T-helper 2 cell treated with Interferon-gamma antibody and Interleukin-4, amounts not matched to agents 5 μg/mL and 100 μg/mL, for 36 hours (primary cell): ENCODE measurements around the gene DGKD.

Experiments used
- DNase-seq: peaks from one replicate; pipeline ENCODE4 v3.0.0; 2021; ENCODE audit warnings: low spot score
- H3K27ac Mint-ChIP-seq: one replicate; pipeline ENCODE4 v1.8.0; 2021; ENCODE audit warnings: mild to moderate bottlenecking, mixed read lengths
- H3K27me3 Mint-ChIP-seq: one replicate; pipeline ENCODE4 v1.8.0; 2021; ENCODE audit warnings: low read depth, mixed read lengths
- H3K36me3 Mint-ChIP-seq: one replicate; pipeline ENCODE4 v1.8.0; 2021; ENCODE audit warnings: low read depth, mixed read lengths
- H3K4me1 Mint-ChIP-seq: one replicate; pipeline ENCODE4 v1.8.0; 2021; ENCODE audit warnings: low read depth, mixed read lengths
- H3K4me3 Mint-ChIP-seq: one replicate; pipeline ENCODE4 v1.8.0; 2022; ENCODE audit warnings: mild to moderate bottlenecking, moderate library complexity, mixed read lengths
- H3K9me3 Mint-ChIP-seq: one replicate; pipeline ENCODE4 v1.8.0; 2021; ENCODE audit warnings: mixed read lengths

Gene DGKD

GRCh38 chr2:233379441-233379840 lies 25.1 kb downstream of the DGKD start:
- no peak overlapping the region for H3K4me3 Mint-ChIP-seq
- no peak for DNase-seq
- peaks cover 33% of the 10 kb centered on the region for H3K4me1 Mint-ChIP-seq
- no peaks in the 10 kb centered on the region for H3K9me3 Mint-ChIP-seq
- H3K36me3 Mint-ChIP-seq = peaks cover 19% of the 10 kb centered on the region
- no peak overlapping the region for H3K27ac Mint-ChIP-seq
- no peaks in the 10 kb centered on the region for H3K27me3 Mint-ChIP-seq

GRCh38 chr2:233380132-233380895 lies 26.0 kb downstream of the DGKD start:
- no peak for DNase-seq
- H3K27ac Mint-ChIP-seq = no peak overlapping the region
- no peaks in the 10 kb centered on the region for H3K9me3 Mint-ChIP-seq
- H3K36me3 Mint-ChIP-seq = peaks cover 19% of the 10 kb centered on the region
- H3K27me3 Mint-ChIP-seq = no peaks in the 10 kb centered on the region
- peaks cover 42% of the 10 kb centered on the region for H3K4me1 Mint-ChIP-seq
- H3K4me3 Mint-ChIP-seq = no peak overlapping the region

DNA sequence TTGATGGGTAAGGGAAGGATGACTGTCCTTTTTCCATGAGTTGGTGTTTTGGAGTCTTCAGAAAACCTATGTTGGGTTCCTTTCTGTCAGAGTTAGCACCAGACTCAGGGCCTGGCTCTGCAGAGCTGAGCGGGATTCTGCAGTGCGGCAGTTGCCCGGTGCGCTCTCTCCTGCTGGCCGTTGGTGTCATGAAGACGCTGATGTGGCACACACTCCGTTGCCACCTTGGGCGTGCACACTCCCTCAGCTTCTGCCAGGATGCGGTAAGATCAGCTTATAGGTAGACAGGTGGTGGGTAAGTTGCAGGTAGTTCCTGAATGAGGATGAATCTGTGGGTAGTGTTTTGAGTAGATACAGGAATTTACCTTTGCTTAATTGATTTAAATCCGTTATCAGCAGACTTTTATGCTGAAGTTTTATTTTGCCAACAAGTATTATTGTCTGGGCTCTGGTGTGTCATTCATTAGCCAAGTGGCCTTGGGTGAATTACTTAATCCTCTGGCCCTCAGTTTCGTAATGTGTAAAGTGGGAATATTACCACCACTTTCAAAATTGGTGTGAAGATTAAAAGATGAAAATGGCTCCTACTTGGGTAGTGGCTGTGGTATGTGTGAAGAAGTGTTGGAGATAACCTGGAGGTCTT lies 26.8 kb downstream of the DGKD start:
- Mint-ChIP-seq H3K4me3 (no peak overlapping the region), H3K27ac (no peak overlapping the region), H3K36me3 (peaks cover 20% of the 10 kb centered on the region), H3K9me3 (no peaks in the 10 kb centered on the region), H3K27me3 (no peaks in the 10 kb centered on the region), H3K4me1 (peaks cover 50% of the 10 kb centered on the region)
- no peak for DNase-seq

- H3K4me3 Mint-ChIP-seq = no peak overlapping the region
- no peak for DNase-seq
- peaks cover 53% of the 10 kb centered on the region for H3K4me1 Mint-ChIP-seq
- H3K27ac Mint-ChIP-seq = no peak overlapping the region
- no peaks in the 10 kb centered on the region for H3K27me3 Mint-ChIP-seq
- H3K36me3 Mint-ChIP-seq = peaks cover 20% of the 10 kb centered on the region
- no peaks in the 10 kb centered on the region for H3K9me3 Mint-ChIP-seq
Observed at GRCh38 chr2:233381638-233381995, 27.3 kb downstream of the DGKD start.

DNA sequence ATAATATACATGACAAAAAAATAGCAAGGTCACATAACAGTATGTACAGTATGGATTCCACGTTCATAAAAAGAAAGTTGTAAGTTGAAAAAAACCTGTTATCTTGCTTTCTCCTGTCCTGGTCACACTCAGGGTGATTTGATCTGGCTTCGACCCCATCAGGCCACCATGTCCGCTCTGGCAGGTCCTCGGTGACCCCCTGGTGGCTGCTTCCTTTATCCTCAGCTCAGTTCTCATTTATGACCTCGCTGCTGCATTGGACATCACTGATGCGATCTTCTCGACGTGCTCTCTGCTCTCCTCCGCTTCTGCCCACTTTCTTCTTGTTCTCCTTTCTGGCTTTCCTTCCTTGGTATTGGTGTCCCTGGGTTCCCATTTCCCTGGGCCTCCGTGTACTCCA lies 29.7 kb downstream of the DGKD start:
- H3K27ac Mint-ChIP-seq = peak overlapping the region; percentile 93
- peaks cover 20% of the 10 kb centered on the region for H3K36me3 Mint-ChIP-seq
- H3K9me3 Mint-ChIP-seq = no peaks in the 10 kb centered on the region
- no peaks in the 10 kb centered on the region for H3K27me3 Mint-ChIP-seq
- peaks cover 58% of the 10 kb centered on the region for H3K4me1 Mint-ChIP-seq
- no peak overlapping the region for H3K4me3 Mint-ChIP-seq
- no peak for DNase-seq

GRCh38 chr2:233384811-233385488 lies 30.7 kb downstream of the DGKD start:
- H3K36me3 Mint-ChIP-seq = peaks cover 22% of the 10 kb centered on the region
- H3K4me3 Mint-ChIP-seq = peak overlapping the region; percentile 86
- peak overlapping the region; percentile 93 for H3K27ac Mint-ChIP-seq
- peaks cover 54% of the 10 kb centered on the region for H3K4me1 Mint-ChIP-seq
- no peaks in the 10 kb centered on the region for H3K27me3 Mint-ChIP-seq
- no peaks in the 10 kb centered on the region for H3K9me3 Mint-ChIP-seq
- DNase-seq = no peak

DNA sequence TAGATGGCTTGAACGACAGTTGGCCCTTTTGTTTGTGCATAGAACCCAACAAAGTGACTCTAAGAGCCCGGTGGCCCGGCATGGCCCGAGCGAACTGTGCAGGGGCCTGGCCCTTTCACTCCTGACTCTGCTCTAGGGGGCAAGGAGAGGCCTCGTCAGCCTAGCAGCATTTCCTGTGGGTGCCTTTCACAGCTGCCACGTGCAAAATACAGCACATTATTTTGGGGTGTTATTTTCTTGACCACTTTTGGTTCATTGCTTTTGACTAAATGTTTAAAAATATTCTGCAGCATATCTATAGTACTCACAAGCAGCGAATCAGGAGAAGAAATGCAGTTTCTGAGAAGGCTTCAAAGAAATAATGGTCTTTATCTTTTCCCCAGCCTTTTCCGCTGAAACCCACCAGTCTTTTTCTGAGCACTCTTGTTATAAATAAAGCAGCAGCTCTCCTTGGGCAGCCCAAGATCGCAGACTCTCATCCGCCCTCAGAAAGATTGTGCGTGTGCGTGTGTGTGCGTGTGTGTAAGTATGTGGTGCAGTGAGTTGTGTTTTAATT lies 31.3 kb downstream of the DGKD start:
- H3K27ac Mint-ChIP-seq = peak overlapping the region; percentile 93
- no peaks in the 10 kb centered on the region for H3K27me3 Mint-ChIP-seq
- no peaks in the 10 kb centered on the region for H3K9me3 Mint-ChIP-seq
- H3K4me3 Mint-ChIP-seq = peak overlapping the region; percentile 86
- H3K4me1 Mint-ChIP-seq = peaks cover 50% of the 10 kb centered on the region
- peaks cover 25% of the 10 kb centered on the region for H3K36me3 Mint-ChIP-seq
- peak; percentile 28 for DNase-seq

GRCh38 chr2:233386382-233387041 lies 32.2 kb downstream of the DGKD start:
- Mint-ChIP-seq H3K27ac (peak overlapping the region; percentile 93), H3K4me3 (peak overlapping the region; percentile 86), H3K27me3 (no peaks in the 10 kb centered on the region), H3K9me3 (no peaks in the 10 kb centered on the region), H3K4me1 (peaks cover 47% of the 10 kb centered on the region), H3K36me3 (peaks cover 29% of the 10 kb centered on the region)
- DNase-seq = peak; percentile 21

GRCh38 chr2:233387225-233387624 lies 32.9 kb downstream of the DGKD start:
- H3K36me3 Mint-ChIP-seq = peaks cover 31% of the 10 kb centered on the region
- peak overlapping the region; percentile 13 for H3K27ac Mint-ChIP-seq
- no peaks in the 10 kb centered on the region for H3K27me3 Mint-ChIP-seq
- no peaks in the 10 kb centered on the region for H3K9me3 Mint-ChIP-seq
- peak overlapping the region; percentile 86 for H3K4me3 Mint-ChIP-seq
- no peak for DNase-seq
- H3K4me1 Mint-ChIP-seq = peaks cover 46% of the 10 kb centered on the region

DNA sequence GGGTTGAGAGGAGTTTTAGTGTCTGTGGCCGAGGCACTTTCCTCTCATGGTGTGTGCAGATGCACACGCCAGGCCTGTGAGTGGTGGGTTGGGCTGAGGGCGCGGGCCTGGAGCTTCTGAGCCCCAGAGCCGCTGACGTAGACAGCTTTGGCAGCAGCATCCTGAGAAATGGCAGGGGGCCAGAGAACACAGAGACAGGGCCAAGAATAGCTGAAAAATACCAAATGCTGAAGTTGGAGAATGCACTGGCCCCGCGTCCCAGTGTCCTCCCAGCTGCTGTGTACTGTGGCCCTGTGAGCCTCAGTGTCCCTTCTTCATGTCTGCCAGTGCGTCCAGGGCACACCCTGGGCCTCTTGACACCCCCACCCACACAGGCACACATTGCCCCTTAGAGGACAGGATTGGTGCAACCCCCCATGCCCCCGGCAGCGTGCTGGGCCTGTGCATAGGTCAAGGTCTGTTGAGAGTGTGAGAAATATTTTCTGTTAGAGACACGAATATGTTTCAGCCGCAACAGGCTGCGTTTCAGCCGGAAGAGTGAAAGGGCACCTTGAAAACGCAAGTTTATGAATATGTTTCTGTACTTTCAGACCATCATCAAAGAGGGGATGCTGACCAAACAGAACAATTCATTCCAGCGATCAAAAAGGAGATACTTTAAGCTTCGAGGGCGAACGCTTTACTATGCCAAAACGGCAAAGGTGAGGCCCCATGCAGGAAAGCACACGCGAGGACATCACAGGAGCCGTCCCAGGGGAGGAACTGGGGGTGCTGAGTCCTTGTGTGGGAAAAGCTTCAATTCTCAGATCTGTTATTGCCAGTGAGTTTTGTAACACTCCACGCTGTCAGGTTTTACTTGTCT lies 33.6 kb downstream of the DGKD start:
- Mint-ChIP-seq H3K27me3 (no peaks in the 10 kb centered on the region), H3K9me3 (no peaks in the 10 kb centered on the region), H3K4me3 (no peak overlapping the region), H3K27ac (no peak overlapping the region), H3K36me3 (peaks cover 31% of the 10 kb centered on the region), H3K4me1 (peaks cover 40% of the 10 kb centered on the region)
- DNase-seq = no peak

DNA sequence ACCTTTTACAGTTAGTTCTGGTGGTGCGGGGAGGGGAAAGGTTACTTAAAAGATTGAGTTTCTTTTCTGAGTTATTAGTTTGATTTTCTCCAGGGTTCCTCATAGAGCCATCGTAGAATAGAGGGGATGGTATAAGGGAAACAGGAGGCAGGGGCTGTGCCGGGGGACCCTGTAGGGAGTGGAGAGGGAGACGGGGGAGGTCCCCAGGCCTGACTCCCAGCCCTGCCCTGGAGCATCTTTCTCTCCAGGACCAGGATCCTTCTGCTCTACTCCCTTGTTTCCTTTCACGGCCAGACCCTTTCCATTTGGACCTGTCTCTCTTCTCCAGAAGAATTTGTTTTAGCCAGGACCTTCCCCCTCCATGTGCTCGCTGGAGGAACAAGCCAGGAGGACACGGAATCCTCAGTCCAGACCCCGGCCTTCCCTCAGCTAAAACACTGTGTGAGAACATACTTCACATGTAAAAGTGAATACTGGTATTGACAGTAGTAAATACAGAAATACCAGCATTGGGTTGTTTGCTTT lies 35.4 kb downstream of the DGKD start:
- Mint-ChIP-seq H3K4me3 (no peak overlapping the region), H3K4me1 (peaks cover 30% of the 10 kb centered on the region), H3K9me3 (no peaks in the 10 kb centered on the region), H3K36me3 (peaks cover 35% of the 10 kb centered on the region), H3K27ac (no peak overlapping the region), H3K27me3 (no peaks in the 10 kb centered on the region)
- no peak for DNase-seq

DNA sequence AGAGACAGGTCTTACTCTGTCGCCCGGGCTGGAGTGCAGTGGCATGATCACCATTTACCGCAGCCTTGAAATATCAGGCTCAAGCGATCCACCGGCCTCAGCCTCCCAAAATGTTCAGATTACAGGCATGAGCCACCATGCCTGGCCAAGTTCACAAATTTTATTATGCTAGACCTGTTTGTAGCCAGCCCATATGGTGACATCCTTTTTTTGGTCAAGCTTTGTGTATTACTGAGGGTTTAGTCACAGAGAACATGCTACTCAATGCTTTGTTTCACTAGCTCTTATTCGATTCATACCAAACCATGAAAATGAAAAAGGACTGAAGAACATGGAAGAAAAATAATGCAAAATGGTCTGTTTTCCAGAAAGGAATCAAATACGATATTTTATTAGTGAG lies 41.4 kb downstream of the DGKD start:
- DNase-seq = no peak
- no peak overlapping the region for H3K27ac Mint-ChIP-seq
- peaks cover 39% of the 10 kb centered on the region for H3K4me1 Mint-ChIP-seq
- H3K27me3 Mint-ChIP-seq = no peaks in the 10 kb centered on the region
- no peak overlapping the region for H3K4me3 Mint-ChIP-seq
- no peaks in the 10 kb centered on the region for H3K9me3 Mint-ChIP-seq
- peaks cover 42% of the 10 kb centered on the region for H3K36me3 Mint-ChIP-seq
